ENCODE data around the gene EFNA5.

EFNA5 gene

GRCh38 chr5:107384256-107384655, 286.5 kb downstream of the EFNA5 start:
- in situ Hi-C loops (cut with HindIII; ENCODE audit: low sequenced_read_pairs) = no loop called here
- DNase-seq (ENCODE audit: low read depth) = no peak
- TF ChIP-seq, protein P1, sequence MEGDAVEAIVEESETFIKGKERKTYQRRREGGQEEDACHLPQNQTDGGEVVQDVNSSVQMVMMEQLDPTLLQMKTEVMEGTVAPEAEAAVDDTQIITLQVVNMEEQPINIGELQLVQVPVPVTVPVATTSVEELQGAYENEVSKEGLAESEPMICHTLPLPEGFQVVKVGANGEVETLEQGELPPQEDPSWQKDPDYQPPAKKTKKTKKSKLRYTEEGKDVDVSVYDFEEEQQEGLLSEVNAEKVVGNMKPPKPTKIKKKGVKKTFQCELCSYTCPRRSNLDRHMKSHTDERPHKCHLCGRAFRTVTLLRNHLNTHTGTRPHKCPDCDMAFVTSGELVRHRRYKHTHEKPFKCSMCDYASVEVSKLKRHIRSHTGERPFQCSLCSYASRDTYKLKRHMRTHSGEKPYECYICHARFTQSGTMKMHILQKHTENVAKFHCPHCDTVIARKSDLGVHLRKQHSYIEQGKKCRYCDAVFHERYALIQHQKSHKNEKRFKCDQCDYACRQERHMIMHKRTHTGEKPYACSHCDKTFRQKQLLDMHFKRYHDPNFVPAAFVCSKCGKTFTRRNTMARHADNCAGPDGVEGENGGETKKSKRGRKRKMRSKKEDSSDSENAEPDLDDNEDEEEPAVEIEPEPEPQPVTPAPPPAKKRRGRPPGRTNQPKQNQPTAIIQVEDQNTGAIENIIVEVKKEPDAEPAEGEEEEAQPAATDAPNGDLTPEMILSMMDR (IDR thresholded peaks at IDR 0.05; ENCODE audit: low read depth, low read length, missing control alignments) = no peak
- no peak overlapping the region for H3K4me3 ChIP-seq (ENCODE audit: low read depth, low read length)

- no peak for DNase-seq (ENCODE audit: low read depth)
- no peak overlapping the region for H3K4me3 ChIP-seq (ENCODE audit: low read depth, low read length)
- TF ChIP-seq, protein P1 (IDR thresholded peaks at IDR 0.05; ENCODE audit: low read depth, low read length, missing control alignments) = no peak
- in situ Hi-C loops (cut with HindIII; ENCODE audit: low sequenced_read_pairs) = no loop called here
These were observed 287.3 kb downstream of the EFNA5 start for GRCh38 chr5:107383414-107383813.

DNA sequence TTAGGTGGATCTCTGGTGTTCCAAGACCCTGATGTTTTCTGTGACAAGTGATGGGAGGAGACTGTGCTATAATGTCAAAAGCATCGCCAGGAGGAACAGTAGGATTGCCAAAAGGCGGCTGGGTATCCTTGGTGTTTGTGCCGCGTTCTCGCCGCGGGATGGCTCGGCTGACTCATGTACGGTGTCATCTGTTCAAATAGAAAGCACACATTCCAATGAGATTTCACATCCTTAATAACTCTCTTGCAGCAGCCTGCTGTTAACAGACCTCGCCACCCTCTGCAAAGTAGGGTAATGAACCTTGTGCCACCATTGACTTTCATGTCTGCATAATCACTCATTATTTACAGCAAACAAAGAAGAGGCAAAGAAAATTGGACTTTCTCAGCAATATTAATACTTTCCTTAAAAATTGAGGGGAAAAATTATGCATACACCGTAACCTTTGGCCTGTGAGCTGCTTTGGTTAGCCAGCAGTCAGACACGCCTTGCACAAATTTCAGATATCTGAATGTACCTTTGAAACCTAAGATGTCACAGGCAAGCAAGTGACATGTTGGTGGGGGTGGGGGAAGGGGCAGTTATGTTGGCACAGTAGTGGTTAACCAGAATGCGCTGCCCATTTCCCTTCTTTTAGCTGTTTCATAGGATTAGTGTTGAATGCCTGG, 289.4 kb downstream of the EFNA5 start:
- in situ Hi-C loops (cut with HindIII; ENCODE audit: low sequenced_read_pairs) = no loop called here
- peak; percentile 66 for DNase-seq (ENCODE audit: low read depth)
- no peak overlapping the region for H3K4me3 ChIP-seq (ENCODE audit: low read depth, low read length)
- TF ChIP-seq, protein P1 (IDR thresholded peaks at IDR 0.05; ENCODE audit: low read depth, low read length, missing control alignments) = peak; percentile 5

- TF ChIP-seq, protein P1 (IDR thresholded peaks at IDR 0.05; ENCODE audit: low read depth, low read length, missing control alignments) = no peak
- H3K4me3 ChIP-seq (ENCODE audit: low read depth, low read length) = no peak overlapping the region
- in situ Hi-C loops (cut with HindIII; ENCODE audit: low sequenced_read_pairs) = no loop called here
These were observed 290.1 kb downstream of the EFNA5 start for GRCh38 chr5:107380654-107381053.

DNA sequence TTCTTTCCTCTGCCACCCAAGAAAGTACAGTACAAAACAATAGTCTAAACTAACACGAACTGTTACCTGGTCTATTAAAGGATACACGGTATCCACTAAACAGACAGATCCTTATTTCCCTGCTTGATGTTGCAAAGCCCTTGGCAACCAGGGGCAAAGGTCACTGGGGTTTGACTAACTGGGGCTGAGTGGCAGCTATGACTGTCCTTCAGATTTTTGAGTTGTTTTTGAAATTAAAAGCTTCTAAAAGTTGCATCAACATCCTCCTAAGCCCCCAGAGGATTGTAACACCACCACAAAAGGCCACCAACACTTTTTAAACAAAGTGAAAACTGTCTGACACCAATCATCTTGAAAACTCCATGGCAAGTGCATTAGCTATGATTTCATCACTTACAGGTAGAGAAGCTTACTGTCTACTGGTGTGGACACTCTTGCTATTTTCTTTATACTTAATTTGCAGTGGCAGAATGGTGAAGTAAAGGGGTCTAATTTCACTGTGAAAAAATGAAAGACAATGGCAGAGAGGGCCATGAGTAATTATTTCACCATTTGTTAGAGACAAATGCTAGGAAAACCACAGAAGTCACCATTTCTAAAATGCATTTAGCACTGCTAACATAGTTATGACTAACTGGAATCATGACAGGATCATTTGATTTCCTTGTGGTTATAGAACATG, 292.4 kb downstream of the EFNA5 start:
- no peak overlapping the region for H3K4me3 ChIP-seq (ENCODE audit: low read depth, low read length)
- TF ChIP-seq, protein P1 (IDR thresholded peaks at IDR 0.05; ENCODE audit: low read depth, low read length, missing control alignments) = no peak
- no peak for DNase-seq (ENCODE audit: low read depth)
- in situ Hi-C loops (cut with HindIII; ENCODE audit: low sequenced_read_pairs) = loop anchor here (5.0 kb wide), 1 partner anchor 94 kb away; no protein-coding TSS in a partner anchor

More at GRCh38 chr5:107380654-107381053, 290.1 kb downstream of the EFNA5 start:
- no peak for DNase-seq (ENCODE audit: low read depth)

- in situ Hi-C loops (cut with HindIII; ENCODE audit: low sequenced_read_pairs) = loop anchor here (5.0 kb wide), 1 partner anchor 95 kb away; no protein-coding TSS in a partner anchor
- no peak for DNase-seq (ENCODE audit: low read depth)
- TF ChIP-seq, protein P1 (IDR thresholded peaks at IDR 0.05; ENCODE audit: low read depth, low read length, missing control alignments) = no peak
- H3K4me3 ChIP-seq (ENCODE audit: low read depth, low read length) = no peak overlapping the region
These were observed 293.5 kb downstream of the EFNA5 start for GRCh38 chr5:107377277-107377609.

Measured in astrocyte of the cerebellum (primary cell).